HepG2 (cell line): ENCODE data around the gene LIM2. TPM values are rescaled to one million over a fixed set of nuclear protein-coding genes. Genes with fewer than 3 reads are reported as not detected.
A peak's percentile ranks its signal among the peaks of the same experiment; 100 is the strongest.

ENCODE experiments used
- ASH2L ChIP-seq: fragments of 300-600, 200-600 bp; sonication (generic); IDR thresholded peaks from 2 replicates; pipeline ENCODE4 v1.7.0; 2017; ENCODE audit warnings: low read depth, mild to moderate bottlenecking, moderate library complexity, mixed read lengths, low read length; ENCODE audit not compliant: insufficient read length
- ATF1 ChIP-seq: IDR thresholded peaks from 2 replicates; pipeline ENCODE4 v1.6.1; 2016; ENCODE audit warnings: mild to moderate bottlenecking, control low read depth
- CBX1 ChIP-seq: IDR thresholded peaks from one replicate; pipeline ENCODE4 v1.6.1; 2016; ENCODE audit warnings: antibody characterized with exemption, low read depth
- GABPB1 ChIP-seq: IDR thresholded peaks from 2 replicates; pipeline ENCODE4 v1.6.1; 2016; ENCODE audit warnings: mild to moderate bottlenecking, missing genetic modification reagents, moderate library complexity, missing compliant biosample characterization
- HDAC2 ChIP-seq: sonication (generic); formaldehyde crosslinking; IDR thresholded peaks from 2 replicates; pipeline ENCODE4 v1.4.0; 2020; ENCODE audit warnings: missing genetic modification reagents
- MED1 ChIP-seq: sonication (generic); formaldehyde crosslinking; IDR thresholded peaks from 2 replicates; pipeline ENCODE4 v1.4.0; 2020; ENCODE audit warnings: missing genetic modification reagents
- MTF1 ChIP-seq: sonication (generic); formaldehyde crosslinking; IDR thresholded peaks from 2 replicates; pipeline ENCODE4 v1.5.0; 2020; ENCODE audit warnings: missing genetic modification reagents
- NCOA2 ChIP-seq: sonication (generic); formaldehyde crosslinking; IDR thresholded peaks from 2 replicates; pipeline ENCODE4 v1.8.0; 2022; ENCODE audit warnings: inconsistent platforms
- NONO ChIP-seq, 2 experiments: fragments of 450-650 bp in 1 of 2; sonication (generic) in 1 of 2; formaldehyde crosslinking in 1 of 2; IDR thresholded peaks in 1 of 2; conservative IDR thresholded peaks in 1 of 2; 2 replicates each; pipeline versions ENCODE4 v1.6.1 to v1.8.0; 2017 to 2022; ENCODE audit warnings: mild to moderate bottlenecking in 1 of 2, missing genetic modification reagents in 1 of 2, moderate library complexity in 1 of 2
- RCOR2 ChIP-seq: IDR thresholded peaks from 2 replicates; pipeline ENCODE4 v1.6.1; 2016; ENCODE audit warnings: missing biosample characterization, missing genetic modification reagents
- RFXAP ChIP-seq: sonication (generic); formaldehyde crosslinking; IDR thresholded peaks from 2 replicates; pipeline ENCODE4 v1.4.0; 2020; ENCODE audit warnings: missing genetic modification reagents, borderline replicate concordance
- ZNF143 ChIP-seq: sonication (generic); formaldehyde crosslinking; IDR thresholded peaks from 2 replicates; pipeline ENCODE4 v1.4.0; 2020; ENCODE audit warnings: missing genetic modification reagents
- ZNF256 ChIP-seq: sonication (generic); formaldehyde crosslinking; conservative IDR thresholded peaks from 2 replicates; pipeline ENCODE4 v1.4.0; 2020; ENCODE audit warnings: missing genetic modification reagents
- ZSCAN21 ChIP-seq: sonication (generic); formaldehyde crosslinking; IDR thresholded peaks from 2 replicates; pipeline ENCODE4 v1.8.0; 2022; ENCODE audit warnings: mild to moderate bottlenecking, missing genetic modification reagents, moderate library complexity, borderline replicate concordance
- ZSCAN31 ChIP-seq: sonication (generic); formaldehyde crosslinking; IDR thresholded peaks from 2 replicates; pipeline ENCODE4 v1.5.0; 2020; ENCODE audit warnings: low read depth, mild to moderate bottlenecking, missing genetic modification reagents
- polyA plus RNA-seq, 8 experiments: library from polyadenylated mRNA; depleted of rRNA in 3 of 8; stranded (reverse) in 7 of 8; unstranded in 1 of 8; fragments of >200 nt; fragmentation: Illumina TruSeq in 4 of 8; extraction: Trizol in 4 of 8; gene quantifications; 2 replicates each; pipeline versions ENCODE4 v1.2.1 to v1.2.3, GENCODE V29; 2011 to 2016; ENCODE audit warnings: low read depth in 4 of 8, missing spikeins in 1 of 8, mixed read lengths in 1 of 8; ENCODE audit not compliant: insufficient read depth in 1 of 8
- total RNA-seq, 5 experiments: library from RNA; depleted of rRNA; stranded (reverse); fragments of >200 nt; fragmentation: Illumina TruSeq; extraction: Trizol; gene quantifications; 2 replicates each; pipeline ENCODE4 v1.2.3, GENCODE V29; 2016; ENCODE audit warnings: low read depth in 1 of 5
- TF ChIP-seq, protein P1 (sequence below): sonication (generic); formaldehyde crosslinking; conservative IDR thresholded peaks from 2 replicates; pipeline ENCODE4 v1.4.0; 2020; ENCODE audit warnings: missing genetic modification reagents
- TF ChIP-seq, protein P2 (sequence below): sonication (generic); formaldehyde crosslinking; IDR thresholded peaks from 2 replicates; pipeline ENCODE4 v1.4.0; 2020; ENCODE audit warnings: mild to moderate bottlenecking, low read depth, missing genetic modification reagents
- TF ChIP-seq, protein P3 (sequence below): sonication (generic); formaldehyde crosslinking; IDR thresholded peaks from 2 replicates; pipeline ENCODE4 v1.9.0; 2021; ENCODE audit warnings: mild to moderate bottlenecking, missing genetic modification reagents
- TF ChIP-seq, protein P4 (sequence below): sonication (generic); formaldehyde crosslinking; conservative IDR thresholded peaks from 2 replicates; pipeline ENCODE4 v1.4.0; 2020; ENCODE audit warnings: missing genetic modification reagents

Gene LIM2
- total and polyA plus RNA-seq, 2 of the 13 experiments (the other 11 are each of a cell fraction or from before 2014, with no cell fraction given) = 1.3 TPM; not detected in 1

DNA sequence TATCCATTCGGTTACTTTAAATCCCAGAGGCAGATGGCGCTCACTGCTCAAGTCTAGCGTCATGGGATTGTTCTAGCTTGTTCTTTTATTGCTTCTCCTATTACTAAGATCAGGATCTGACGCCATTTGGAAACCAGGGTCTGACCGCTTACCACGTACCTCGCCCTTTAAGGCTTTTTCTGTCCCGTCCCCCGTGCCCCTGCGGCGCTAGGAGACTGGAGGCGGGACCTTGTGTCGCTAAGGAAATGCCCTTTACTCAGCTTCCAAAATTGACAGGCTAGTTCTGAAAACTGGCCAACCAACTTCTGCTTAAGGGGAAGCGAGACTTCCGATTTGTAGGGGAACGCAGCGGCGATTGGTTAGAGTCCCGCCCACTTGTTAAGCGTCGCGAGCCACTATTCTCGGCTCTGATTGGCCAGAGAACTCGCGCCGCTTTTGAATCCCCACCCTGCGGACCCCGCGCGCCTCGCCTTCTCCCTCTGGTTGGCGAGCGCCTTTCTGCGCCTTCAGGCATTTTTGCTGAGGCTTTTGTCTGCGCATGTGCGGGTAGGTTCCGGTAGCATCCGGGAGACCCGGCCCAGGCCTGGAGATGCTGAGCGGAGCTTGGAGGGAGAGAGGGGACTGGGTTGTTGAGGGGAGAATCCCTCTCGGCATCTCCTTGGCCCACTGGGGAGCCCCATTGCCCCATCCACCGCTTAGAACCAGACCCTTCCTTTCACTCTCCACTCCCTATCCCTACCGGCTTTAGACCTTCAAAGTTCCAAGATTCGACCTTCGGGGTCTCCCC lies 6.5 kb upstream of the LIM2 start (continued):
- TF ChIP-seq ASH2L (peak; percentile 38), RFXAP (CRISPR knock-in tag) (peak; percentile 76; the same call in 1 of the 2 replicates), NONO (IDR thresholded peaks at IDR 0.05) (no peak), NONO (CRISPR knock-in tag; conservative IDR thresholded peaks at IDR 0.05) (peak; percentile 60; the same call in 1 of the 2 replicates), ZSCAN21 (CRISPR knock-in tag) (0 out of 2 replicates have a peak, but pooled peaks have one; percentile 63), MED1 (CRISPR knock-in tag) (peak; percentile 40; the same call in 1 of the 2 replicates), GABPB1 (CRISPR knock-in tag) (peak; percentile 91), MTF1 (CRISPR knock-in tag) (no peak), ZNF256 (no peak), CBX1 (no peak), RCOR2 (no peak), HDAC2 (CRISPR knock-in tag) (peak; percentile 69), NCOA2 (CRISPR knock-in tag) (peak; percentile 13; the same call in 1 of the 2 replicates), ZSCAN31 (CRISPR knock-in tag) (0 out of 2 replicates have a peak, but pooled peaks have one; percentile 37), ZNF143 (no peak), ATF1 (CRISPR knock-in tag) (peak; percentile 90)
- TF ChIP-seq, protein P1, sequence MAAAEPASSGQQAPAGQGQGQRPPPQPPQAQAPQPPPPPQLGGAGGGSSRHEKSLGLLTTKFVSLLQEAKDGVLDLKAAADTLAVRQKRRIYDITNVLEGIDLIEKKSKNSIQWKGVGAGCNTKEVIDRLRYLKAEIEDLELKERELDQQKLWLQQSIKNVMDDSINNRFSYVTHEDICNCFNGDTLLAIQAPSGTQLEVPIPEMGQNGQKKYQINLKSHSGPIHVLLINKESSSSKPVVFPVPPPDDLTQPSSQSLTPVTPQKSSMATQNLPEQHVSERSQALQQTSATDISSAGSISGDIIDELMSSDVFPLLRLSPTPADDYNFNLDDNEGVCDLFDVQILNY (CRISPR knock-in tag) = peak; percentile 95
- TF ChIP-seq, protein P2, sequence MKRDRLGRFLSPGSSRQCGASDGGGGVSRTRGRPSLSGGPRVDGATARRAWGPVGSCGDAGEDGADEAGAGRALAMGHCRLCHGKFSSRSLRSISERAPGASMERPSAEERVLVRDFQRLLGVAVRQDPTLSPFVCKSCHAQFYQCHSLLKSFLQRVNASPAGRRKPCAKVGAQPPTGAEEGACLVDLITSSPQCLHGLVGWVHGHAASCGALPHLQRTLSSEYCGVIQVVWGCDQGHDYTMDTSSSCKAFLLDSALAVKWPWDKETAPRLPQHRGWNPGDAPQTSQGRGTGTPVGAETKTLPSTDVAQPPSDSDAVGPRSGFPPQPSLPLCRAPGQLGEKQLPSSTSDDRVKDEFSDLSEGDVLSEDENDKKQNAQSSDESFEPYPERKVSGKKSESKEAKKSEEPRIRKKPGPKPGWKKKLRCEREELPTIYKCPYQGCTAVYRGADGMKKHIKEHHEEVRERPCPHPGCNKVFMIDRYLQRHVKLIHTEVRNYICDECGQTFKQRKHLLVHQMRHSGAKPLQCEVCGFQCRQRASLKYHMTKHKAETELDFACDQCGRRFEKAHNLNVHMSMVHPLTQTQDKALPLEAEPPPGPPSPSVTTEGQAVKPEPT (CRISPR knock-in tag) = no peak
- TF ChIP-seq, protein P3, sequence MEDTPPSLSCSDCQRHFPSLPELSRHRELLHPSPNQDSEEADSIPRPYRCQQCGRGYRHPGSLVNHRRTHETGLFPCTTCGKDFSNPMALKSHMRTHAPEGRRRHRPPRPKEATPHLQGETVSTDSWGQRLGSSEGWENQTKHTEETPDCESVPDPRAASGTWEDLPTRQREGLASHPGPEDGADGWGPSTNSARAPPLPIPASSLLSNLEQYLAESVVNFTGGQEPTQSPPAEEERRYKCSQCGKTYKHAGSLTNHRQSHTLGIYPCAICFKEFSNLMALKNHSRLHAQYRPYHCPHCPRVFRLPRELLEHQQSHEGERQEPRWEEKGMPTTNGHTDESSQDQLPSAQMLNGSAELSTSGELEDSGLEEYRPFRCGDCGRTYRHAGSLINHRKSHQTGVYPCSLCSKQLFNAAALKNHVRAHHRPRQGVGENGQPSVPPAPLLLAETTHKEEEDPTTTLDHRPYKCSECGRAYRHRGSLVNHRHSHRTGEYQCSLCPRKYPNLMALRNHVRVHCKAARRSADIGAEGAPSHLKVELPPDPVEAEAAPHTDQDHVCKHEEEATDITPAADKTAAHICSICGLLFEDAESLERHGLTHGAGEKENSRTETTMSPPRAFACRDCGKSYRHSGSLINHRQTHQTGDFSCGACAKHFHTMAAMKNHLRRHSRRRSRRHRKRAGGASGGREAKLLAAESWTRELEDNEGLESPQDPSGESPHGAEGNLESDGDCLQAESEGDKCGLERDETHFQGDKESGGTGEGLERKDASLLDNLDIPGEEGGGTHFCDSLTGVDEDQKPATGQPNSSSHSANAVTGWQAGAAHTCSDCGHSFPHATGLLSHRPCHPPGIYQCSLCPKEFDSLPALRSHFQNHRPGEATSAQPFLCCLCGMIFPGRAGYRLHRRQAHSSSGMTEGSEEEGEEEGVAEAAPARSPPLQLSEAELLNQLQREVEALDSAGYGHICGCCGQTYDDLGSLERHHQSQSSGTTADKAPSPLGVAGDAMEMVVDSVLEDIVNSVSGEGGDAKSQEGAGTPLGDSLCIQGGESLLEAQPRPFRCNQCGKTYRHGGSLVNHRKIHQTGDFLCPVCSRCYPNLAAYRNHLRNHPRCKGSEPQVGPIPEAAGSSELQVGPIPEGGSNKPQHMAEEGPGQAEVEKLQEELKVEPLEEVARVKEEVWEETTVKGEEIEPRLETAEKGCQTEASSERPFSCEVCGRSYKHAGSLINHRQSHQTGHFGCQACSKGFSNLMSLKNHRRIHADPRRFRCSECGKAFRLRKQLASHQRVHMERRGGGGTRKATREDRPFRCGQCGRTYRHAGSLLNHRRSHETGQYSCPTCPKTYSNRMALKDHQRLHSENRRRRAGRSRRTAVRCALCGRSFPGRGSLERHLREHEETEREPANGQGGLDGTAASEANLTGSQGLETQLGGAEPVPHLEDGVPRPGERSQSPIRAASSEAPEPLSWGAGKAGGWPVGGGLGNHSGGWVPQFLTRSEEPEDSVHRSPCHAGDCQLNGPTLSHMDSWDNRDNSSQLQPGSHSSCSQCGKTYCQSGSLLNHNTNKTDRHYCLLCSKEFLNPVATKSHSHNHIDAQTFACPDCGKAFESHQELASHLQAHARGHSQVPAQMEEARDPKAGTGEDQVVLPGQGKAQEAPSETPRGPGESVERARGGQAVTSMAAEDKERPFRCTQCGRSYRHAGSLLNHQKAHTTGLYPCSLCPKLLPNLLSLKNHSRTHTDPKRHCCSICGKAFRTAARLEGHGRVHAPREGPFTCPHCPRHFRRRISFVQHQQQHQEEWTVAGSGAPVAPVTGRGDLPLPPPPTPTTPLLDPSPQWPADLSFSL (CRISPR knock-in tag) = no peak
- TF ChIP-seq, protein P4, sequence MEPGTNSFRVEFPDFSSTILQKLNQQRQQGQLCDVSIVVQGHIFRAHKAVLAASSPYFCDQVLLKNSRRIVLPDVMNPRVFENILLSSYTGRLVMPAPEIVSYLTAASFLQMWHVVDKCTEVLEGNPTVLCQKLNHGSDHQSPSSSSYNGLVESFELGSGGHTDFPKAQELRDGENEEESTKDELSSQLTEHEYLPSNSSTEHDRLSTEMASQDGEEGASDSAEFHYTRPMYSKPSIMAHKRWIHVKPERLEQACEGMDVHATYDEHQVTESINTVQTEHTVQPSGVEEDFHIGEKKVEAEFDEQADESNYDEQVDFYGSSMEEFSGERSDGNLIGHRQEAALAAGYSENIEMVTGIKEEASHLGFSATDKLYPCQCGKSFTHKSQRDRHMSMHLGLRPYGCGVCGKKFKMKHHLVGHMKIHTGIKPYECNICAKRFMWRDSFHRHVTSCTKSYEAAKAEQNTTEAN = no peak
